GM21528 (cell line): ENCODE results near the gene EXO1.
A peak's percentile ranks its signal among the peaks of the same experiment; 100 is the strongest.

Source experiments
- ATAC-seq: cut with Tn5 transposase; IDR thresholded peaks from one replicate; pipeline ENCODE4 v1.9.1; 2021; ENCODE audit warnings: mild to moderate bottlenecking, moderate library complexity; ENCODE audit not compliant: unreplicated experiment, low FRiP score

The EXO1 gene

DNA sequence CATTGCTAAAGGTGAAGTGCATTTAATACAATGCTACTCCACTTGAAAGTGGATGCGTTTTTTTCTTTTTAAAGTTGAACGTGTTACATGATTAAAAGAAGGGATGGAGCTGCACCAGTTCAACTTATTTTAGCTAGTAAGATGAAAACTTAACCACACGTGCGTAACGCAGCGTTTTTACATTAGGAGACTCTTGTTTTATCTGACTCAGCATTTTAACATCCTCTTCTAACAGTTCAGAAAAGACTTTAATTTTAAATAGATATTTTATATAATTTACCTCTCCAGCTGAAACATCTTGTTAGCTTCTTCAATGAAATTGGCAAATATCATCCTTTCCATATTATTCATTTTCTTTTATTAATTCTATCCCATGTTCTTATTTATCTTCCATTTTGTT lies 33.4 kb downstream of the EXO1 start:
- ATAC-seq = no peak

DNA sequence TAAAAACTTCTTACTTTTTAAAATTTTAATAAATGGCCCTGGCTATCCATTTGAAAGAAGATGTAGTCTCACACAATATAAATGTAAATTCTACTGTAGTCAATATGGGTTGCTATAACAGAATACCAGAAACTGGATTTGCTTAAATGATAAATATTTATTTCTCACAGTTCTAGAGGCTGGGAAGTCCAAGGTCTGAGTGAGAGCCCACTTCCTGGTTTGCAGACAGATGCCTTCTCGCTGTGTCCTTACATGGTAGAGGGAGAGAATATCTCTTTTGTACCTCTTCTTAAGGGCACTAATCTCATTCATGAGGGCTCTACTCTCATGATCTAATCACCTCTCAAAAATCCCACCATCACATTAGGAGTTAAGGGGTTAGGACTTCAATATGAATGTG lies 35.2 kb downstream of the EXO1 start:
- ATAC-seq = no peak

DNA sequence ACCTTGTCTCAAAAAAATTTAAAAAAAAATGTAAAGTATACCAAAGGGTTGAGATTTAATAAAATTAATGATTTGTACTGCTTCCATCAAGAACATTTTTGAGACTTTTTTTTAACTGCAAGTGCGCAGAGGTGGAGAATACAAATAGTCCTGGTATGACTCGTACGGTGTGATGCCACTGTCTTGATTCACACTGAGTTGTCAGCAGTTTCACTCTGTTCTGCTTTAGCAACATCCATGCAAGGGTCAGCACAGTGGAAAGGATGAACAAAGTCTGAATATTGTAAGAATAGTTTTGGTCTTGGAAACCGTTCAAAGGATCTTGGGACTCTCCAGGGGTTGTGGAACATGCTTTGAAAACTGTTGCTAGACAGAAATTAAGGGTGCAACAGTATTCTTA lies 40.2 kb downstream of the EXO1 start:
- no peak for ATAC-seq

DNA sequence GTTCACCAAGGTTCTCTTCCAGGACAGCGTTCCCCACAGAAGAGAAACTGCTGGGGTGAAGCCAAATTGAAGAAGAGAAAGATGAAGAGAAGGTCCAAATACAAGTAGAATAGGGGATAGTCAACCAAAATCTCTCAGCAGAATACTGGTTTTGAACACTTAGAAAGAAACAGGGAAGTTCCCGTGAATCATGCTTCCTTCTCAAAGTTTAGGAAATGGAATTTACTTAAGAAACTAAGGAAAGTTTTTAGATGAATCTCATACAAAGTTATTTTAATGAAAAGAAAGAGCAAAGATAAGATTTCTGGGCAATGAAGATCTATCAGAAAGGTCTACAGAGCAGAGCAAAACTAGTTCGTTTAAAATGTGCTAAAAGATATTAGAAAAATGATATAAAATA lies 43.3 kb downstream of the EXO1 start:
- no peak for ATAC-seq

DNA sequence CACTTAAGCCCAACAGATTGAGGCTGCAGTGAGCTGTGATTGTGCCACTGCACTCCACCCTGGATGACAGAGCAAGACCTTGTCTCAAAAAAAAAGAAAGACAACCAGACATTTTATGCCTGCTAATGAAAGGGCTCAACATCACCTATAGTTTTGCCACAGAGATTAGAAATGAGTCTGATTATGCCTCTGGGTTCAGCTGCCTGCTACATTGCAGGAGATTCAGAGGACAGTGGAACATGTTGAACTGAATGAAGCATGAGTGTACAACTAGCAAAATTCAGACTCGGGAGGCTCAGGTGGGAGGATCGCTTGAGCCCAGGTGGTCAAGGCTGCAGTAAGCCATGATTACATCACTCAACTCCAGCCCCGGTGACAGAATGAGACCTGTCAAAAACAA lies 46.0 kb downstream of the EXO1 start:
- no peak for ATAC-seq

DNA sequence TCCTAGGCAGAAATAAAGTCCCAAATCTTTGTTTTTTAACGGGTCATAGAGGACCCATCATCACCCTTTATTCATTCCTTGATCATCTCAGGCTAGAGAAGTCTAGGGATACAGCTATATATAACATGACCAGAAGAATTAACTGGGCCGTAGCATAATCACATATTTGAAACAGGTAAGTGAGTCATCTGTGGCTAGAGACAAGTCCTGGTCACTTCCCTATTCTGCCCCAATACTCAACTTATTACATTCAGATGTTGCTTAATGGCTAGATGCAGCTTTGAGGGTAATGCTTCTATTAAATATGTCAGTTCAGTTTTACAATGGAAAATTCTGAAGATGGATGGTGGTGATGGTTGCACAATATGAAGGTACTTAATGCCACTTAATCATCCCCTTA lies 47.0 kb downstream of the EXO1 start:
- ATAC-seq = peak; percentile 51

DNA sequence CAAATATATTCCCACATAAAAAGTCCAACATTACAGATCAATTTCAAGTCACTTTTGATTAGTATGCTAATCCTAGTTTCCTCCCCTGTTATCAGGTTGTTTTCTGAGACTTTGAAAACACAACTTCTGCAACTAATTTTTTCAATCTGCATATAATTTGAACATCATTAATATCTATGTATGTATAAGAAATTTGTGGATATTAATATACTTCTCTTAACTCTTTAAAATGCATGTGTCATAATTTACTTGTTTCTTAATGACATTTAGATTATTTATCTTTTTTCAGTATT lies 48.6 kb downstream of the EXO1 start:
- ATAC-seq = no peak

DNA sequence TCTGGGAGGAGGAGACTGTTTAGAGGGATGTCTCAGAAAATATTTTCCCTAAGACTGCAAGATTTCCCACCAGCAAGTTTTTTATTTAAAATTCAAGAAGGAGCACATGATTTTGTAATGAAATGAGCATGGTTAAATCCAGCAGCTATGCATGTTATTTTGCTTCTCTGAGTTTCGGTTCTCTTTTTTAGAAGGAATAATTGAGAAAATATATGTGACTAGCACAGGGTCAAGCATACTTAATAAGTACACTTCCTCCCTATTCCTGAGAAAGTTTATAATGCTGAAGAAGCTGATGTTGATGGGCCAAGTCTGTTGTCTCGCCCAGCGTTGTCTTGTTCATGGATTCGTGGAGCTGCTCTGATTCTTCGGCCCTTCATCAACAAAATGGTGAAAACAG lies 51.2 kb downstream of the EXO1 start:
- ATAC-seq = no peak

DNA sequence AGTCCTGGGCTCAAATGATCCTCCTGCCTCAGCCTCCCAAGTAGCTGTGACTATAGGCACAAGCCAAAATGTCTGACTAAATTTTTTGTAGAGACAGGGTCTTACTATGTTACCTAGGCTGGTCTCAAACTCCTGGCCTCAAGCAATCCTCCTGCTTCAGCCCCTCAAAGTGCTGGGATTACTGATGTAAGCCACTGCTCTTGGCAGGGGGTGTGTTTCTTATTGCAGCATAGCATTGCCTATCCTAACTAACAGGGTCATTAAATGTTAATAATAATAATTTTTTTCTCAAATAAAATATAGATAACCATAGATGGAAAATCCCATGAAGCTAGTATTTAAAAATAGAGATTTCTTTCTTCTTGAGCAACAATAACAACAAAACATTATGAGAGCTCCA lies 52.4 kb downstream of the EXO1 start:
- ATAC-seq = no peak

DNA sequence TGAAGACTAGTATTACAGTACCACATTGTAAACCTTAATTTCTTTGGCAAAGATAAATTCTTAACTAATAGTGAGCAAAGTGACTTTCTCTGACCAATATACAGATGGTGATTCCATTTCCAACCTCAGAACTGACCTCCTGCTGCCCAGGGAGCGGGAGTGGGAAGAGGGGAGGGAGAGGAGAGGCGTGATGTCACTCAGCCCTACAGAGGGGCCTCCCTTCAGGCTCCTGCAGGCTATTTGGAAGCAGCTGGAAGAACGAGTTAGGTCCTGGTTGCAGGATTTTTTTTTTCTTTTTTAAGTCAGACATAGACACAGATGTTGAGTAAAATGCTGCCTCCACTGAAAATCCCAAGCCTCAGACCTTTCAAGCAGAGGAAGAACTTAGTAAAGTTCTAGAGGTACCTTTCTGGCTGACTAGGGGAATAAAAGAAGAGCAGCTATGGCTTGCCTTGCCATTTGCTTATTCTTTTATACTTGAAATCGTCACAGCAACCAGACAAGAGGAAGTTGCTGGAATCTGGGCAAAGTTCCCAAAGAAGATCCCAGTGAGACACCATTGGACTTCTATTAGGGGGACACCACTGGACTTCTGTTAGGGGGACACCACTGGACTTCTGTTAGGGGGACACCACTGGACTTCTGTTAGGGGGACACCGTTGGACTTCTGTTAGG lies 54.5 kb downstream of the EXO1 start:
- ATAC-seq = no peak

DNA sequence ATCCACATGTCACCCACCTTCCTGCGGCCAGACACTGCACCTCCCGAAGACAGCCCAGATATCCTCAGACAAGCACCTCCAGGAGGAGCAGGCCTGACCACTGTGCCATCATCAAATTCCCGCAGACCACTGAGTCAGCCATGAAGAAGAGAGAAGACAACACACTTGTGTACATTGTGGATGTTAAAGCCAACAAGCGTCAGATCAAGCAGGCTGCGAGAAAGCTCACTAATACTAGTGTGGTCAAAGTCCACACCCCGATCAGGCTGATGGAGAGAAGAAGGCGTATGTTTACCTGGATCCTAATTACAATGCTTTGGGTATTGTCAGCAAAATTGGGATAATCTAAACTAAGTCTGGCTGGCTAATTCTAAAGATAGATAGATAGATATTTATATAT lies 68.2 kb downstream of the EXO1 start:
- no peak for ATAC-seq

DNA sequence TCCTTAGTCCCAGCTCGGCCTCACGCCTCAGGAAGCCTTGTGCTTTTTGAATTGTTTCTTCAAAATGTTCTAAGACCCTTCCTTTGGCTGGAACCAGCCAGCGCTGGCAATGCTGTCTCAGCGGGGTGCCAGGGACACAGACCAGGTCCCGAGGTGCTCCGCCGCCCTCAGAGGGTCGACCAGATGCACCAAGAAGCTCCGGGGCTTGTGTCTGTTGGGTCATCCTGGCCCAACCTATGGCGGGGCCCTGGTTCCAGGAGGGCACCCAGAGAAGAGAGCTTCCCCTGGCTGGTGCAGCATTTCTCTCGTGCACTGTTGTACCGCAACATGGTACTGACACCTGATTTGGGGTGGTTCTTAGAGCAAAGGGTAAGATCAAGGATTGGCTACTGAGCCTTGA lies 69.5 kb downstream of the EXO1 start:
- ATAC-seq = no peak

DNA sequence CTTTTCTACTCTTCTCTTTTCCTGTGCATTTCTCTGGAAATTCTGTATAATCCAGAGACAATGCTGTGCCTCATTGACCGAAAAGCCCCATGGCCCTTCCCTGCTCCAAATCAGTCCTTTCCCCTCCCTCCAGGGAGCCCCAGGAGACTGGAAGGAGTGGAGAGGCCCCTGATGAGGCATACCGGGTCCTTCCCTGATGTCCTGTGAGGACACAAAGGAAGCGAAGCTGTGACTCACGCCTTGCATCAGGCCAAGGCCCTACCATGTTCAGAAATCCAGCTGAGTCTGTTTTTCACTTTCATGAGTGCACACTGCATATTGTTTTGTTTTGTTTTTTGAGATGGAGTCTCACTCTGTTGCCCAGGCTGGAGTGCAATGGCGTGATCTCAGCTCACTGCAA lies 70.9 kb downstream of the EXO1 start:
- ATAC-seq = no peak

DNA sequence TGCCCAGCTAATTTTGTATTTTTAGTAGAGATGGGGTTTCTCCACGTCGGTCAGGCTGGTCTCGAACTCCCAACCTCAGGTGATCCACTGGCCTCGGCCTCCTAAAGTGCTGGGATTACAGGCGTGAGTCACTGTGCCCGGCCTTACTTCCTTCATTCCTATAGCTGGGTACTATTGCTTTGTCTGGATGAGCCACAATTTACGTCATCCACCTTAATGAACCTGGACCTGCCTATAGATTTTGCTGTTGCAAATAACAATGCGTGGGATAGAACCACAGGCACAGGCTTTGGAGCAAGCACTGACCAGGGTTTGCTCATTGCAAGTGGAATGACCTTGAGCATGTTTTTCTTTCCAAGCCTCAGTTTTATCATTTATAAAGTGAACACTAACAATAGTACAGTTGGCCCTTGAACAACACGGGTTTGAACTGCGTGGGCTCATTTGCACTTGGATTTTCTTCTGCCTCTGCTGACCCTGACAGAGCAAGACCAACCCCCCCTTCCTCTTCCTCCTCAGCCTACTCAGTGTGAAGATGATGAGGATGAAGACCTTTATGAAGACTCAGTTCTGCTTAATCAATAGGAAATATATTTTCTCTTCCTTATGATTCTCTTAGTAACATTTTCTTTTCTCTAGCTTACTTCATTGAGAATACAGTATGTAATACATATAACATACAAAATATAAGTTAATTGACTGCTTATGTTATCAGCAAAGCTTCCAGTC lies 76.2 kb downstream of the EXO1 start:
- no peak for ATAC-seq

DNA sequence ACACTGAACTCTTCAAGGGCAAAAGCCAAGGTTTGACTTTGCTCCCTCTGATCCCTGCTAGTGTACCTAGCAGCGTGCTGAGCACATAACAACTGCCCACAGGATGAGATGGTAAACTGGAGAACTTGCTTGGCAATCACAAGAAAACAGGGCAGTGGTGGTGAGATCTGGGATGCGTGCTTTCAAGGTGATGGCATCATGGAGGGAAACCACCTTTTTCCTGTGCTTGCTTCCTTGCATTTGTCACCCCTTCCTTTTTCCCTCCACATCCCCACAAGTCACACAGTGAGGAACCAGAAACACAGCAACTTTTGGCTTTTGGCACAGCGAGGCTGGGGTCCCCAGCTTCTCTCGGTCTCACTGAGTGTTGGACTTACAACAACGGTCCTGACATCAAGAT lies 78.1 kb downstream of the EXO1 start:
- no peak for ATAC-seq

DNA sequence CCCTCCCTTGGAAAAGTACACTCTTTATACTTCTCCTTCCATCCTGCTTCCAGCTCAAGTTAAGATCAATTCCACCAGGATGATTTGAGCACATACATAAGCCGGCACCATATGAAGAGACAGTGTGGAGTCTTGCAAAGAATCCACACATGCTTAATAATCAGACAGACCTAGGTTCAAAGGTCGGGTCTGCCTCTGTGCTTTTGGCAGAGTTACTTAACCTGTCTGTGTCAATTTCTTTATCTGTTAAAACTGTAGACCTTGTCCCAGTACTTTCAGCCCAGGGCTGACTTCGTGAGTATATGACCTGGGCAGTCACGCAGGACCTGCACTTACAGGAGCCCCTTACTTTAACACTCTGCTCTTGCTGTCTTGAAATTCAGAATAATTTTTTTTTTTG lies 79.3 kb downstream of the EXO1 start:
- ATAC-seq = no peak

DNA sequence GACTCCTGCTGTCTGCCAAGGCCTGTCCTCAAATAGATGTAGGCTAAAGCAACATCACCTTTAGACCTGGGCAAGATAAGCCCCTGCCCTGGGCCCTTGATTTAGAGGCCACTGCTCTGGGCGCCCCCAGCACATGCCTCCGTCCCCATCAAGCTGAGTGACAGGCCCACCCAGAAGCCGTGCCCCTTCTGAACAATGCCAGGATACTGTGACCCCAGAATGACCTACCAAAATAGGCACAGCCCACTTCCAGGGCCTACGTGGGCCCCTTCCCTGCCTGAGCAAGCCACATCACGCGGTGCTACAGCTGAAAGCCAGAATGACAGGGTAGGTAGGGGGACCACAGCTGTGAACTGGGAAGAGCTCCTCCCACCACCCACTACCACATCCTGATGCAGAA lies 84.8 kb downstream of the EXO1 start:
- no peak for ATAC-seq

DNA sequence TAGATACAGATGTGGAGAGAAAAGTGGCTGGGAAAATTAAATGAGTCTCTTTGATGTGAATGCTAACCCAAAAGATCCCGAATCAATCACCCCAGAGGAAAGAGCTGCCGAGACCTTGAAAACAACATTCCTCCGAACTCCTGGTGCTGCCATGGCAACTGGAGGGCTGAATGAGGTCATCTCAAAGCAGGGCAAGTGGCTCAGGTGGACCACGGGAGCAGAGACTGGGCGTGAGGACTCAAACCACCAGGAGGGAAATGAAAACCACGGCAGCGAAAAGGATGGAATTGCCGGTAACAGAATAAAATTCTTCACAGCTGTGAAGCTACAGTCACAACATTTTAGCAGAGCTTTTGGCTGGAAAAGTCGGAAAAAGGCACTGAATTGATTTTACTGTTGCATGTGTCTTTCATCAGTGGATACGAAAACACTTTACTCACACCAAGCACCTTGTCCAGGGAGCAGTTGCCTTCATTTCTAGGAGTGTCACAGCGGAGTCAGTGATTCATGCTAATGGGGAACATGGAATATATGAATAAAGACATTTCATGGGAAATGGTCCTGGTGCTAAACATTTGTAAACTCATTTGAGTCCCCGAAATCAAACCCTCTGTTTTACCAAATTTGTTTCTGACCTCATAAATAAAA lies 86.3 kb downstream of the EXO1 start:
- ATAC-seq = no peak

DNA sequence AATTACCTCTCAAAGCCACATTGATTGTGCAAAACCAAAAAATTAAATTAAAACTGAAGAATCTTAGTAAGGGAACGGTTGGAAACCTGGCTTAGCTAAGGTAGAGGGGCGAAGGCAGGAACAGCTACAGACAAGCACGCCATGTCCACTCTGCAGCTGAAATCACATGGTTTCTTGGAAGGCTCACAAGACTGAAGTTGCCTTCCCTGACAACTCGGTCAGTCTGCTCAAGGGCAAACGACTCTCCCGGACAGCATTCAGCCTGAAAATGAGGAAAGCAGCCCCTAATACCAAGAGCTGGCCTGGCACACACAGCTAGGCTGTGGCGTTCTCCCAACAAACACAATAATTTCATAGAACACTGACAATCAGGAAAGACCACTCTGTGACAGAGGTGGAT lies 86.9 kb downstream of the EXO1 start:
- no peak for ATAC-seq
